T-cell (primary cell): Measurements from ENCODE around the gene EFHB. TPM values are rescaled to one million over a fixed set of nuclear protein-coding genes. Genes with fewer than 3 reads are reported as not detected.
A peak's percentile ranks its signal among the peaks of the same experiment; 100 is the strongest.
"Not testable (repeated sequence)": the region's sequence is repeated elsewhere in the genome, so short reads cannot be mapped to it uniquely, and the experiment has no call there.

Source experiments
- ATAC-seq, 4 experiments: fragments of 200-7000 bp in 3 of 4; fragments of 150-1000 bp in 1 of 4; cut with Tn5 transposase; replicated peaks in 1 of 4; 1 replicate in 3 of 4; 2 replicates in 1 of 4; pipeline ENCODE4 v1.10.0; 2021; ENCODE audit warnings: moderate library complexity in 3 of 4, mild to moderate bottlenecking in 2 of 4, moderate number of reproducible peaks in 1 of 4
- CTCF ChIA-PET, 2 donors: fragments of 300-600 bp; sonication (Branson Sonifier 250); formaldehyde crosslinking; loops; one replicate each; lab custom pipeline; 2022; ENCODE audit warnings: antibody characterized with exemption in 2 of 2; lab: Charles Lee
- POLR2A ChIA-PET, 2 donors: fragments of 300-600 bp; sonication (Branson Sonifier 250); formaldehyde crosslinking; loops; one replicate each; lab custom pipeline; 2022; ENCODE audit warnings: antibody characterized with exemption in 2 of 2; lab: Charles Lee
- DNase-seq, 35 experiments: peaks; one replicate each; pipeline versions ENCODE4 v3.0.0 to v3.0.0-alpha.2; 2013 to 2023
- H3K27ac ChIP-seq: one replicate; pipeline ENCODE4 v1.5.1; 2013; ENCODE audit warnings: low read length
- H3K27me3 ChIP-seq, 2 experiments: replicated peaks in 1 of 2; 1 replicate in 1 of 2; 2 replicates in 1 of 2; pipeline versions ENCODE4 v1.6.1 to v1.7.0; 2013; ENCODE audit warnings: low read length in 1 of 2, mixed read lengths in 1 of 2; ENCODE audit not compliant: control insufficient read depth in 2 of 2, insufficient read depth in 2 of 2; ENCODE audit errors: extremely low read depth in 1 of 2
- H3K36me3 ChIP-seq, 2 donors: 1 replicate in 1 of 2; 2 replicates in 1 of 2; pipeline versions ENCODE4 v1.6.1 to v1.7.0; 2013; ENCODE audit warnings: low read length in 1 of 2; ENCODE audit not compliant: control insufficient read depth in 2 of 2, insufficient read depth in 1 of 2; ENCODE audit errors: extremely low read depth in 1 of 2
- H3K4me1 ChIP-seq, 2 experiments: 1 replicate in 1 of 2; 2 replicates in 1 of 2; pipeline versions ENCODE4 v1.6.1 to v1.7.0; 2013; ENCODE audit warnings: low read length in 2 of 2, mixed read lengths in 1 of 2; ENCODE audit not compliant: insufficient read depth in 2 of 2, control insufficient read depth in 1 of 2; ENCODE audit errors: extremely low read depth in 1 of 2
- H3K4me3 ChIP-seq, 2 donors: 1 replicate in 1 of 2; 2 replicates in 1 of 2; pipeline versions ENCODE4 v1.5.1 to v1.7.0; 2013; ENCODE audit warnings: mild to moderate bottlenecking in 2 of 2, low read length in 1 of 2, moderate library complexity in 1 of 2; ENCODE audit not compliant: control insufficient read depth in 1 of 2; ENCODE audit errors: extremely low read depth in 1 of 2
- H3K9me3 ChIP-seq: 2 replicates; pipeline ENCODE4 v1.7.0; 2013
- H3K27ac Mint-ChIP-seq, 2 donors: one replicate each; pipeline ENCODE4 v1.8.0; 2020 to 2021; ENCODE audit warnings: mild to moderate bottlenecking in 2 of 2, mixed read lengths in 2 of 2
- H3K27me3 Mint-ChIP-seq, 2 donors: one replicate each; pipeline ENCODE4 v1.8.0; 2021 to 2022; ENCODE audit warnings: mixed read lengths in 2 of 2
- H3K36me3 Mint-ChIP-seq: one replicate; pipeline ENCODE4 v1.8.0; 2021; ENCODE audit warnings: mixed read lengths
- H3K4me1 Mint-ChIP-seq, 3 donors: one replicate each; pipeline ENCODE4 v1.8.0; 2020 to 2022; ENCODE audit warnings: mixed read lengths in 3 of 3, mild to moderate bottlenecking in 1 of 3
- H3K4me3 Mint-ChIP-seq, 3 donors: one replicate each; pipeline ENCODE4 v1.8.0; 2020 to 2022; ENCODE audit warnings: mild to moderate bottlenecking in 3 of 3, mixed read lengths in 3 of 3, moderate library complexity in 3 of 3
- H3K9me3 Mint-ChIP-seq, 3 donors: one replicate each; pipeline ENCODE4 v1.8.0; 2020 to 2022; ENCODE audit warnings: mixed read lengths in 3 of 3
- WGBS: methylation state at CpG from one replicate; pipeline ENCODE4 v1.1.5; 2013; ENCODE audit warnings: missing lambda C conversion rate; ENCODE audit not compliant: insufficient coverage; 5-methylcytosine and 5-hydroxymethylcytosine counted together
- total RNA-seq, 35 experiments: library from RNA in 6 of 35; stranded (reverse) in 6 of 35; fragments of 120-200 nt in 1 of 35; gene quantifications; one replicate each; pipeline versions ENCODE4 v1.2.1 to v1.2.4 and lab custom pipeline; 2013 to 2026

EFHB gene
- total RNA-seq, 5 donors from 2014 or later (not counting 1 experiment from before 2014, with no cell fraction given), result 0.95 to 1.8 (median 1.2) TPM; not detected in 1

DNA sequence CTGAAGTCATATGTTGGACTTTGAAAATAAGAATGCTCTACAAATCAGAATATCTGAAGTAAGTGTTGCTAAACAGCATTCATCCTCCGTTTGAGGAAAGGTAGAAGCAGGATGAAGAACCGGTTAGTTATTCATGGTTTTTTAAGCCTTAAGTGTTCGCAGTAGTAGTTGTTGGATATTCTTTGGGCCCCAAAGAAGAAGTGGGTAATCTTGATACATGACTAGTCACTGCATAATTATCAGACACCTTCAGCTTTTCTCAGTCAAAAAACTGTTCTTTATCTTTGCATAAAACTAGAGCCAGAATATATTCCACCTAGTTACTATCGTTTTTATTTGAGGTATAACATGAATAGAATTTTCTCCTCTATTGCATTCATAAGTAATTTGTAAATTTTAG, 26.7 kb upstream of the EFHB start:
- Mint-ChIP-seq H3K27me3 (no peaks in the 10 kb centered on the region), H3K4me3 (no peak overlapping the region), H3K4me1 (peaks cover 77 to 94% (median 90%) of the 10 kb centered on the region in 3 donors), H3K27ac (no peak overlapping the region), H3K9me3 (no peaks in the 10 kb centered on the region), H3K36me3 (peaks cover 36% of the 10 kb centered on the region)
- Histone ChIP-seq H3K27me3 (no peaks in the 10 kb centered on the region), H3K9me3 (no peaks in the 10 kb centered on the region), H3K4me1 (peaks cover 3 to 16% of the 10 kb centered on the region in 2 experiments), H3K4me3 (no peak overlapping the region), H3K27ac (no peak overlapping the region), H3K36me3 (peaks cover 2 to 12% of the 10 kb centered on the region in 2 donors)
- CTCF ChIA-PET, result no interaction called here
- DNase-seq (no peak), ATAC-seq (no peak)
- 88% methylated on average over 1 of the region's 4 CpGs for WGBS
- POLR2A ChIA-PET, result no interaction called here

GRCh38 chr3:19959505-19959904, 25.5 kb upstream of the EFHB start:
- Mint-ChIP-seq H3K36me3 (peaks cover 44% of the 10 kb centered on the region), H3K27ac (peak overlapping the region; percentile 39 to 43), H3K9me3 (no peaks in the 10 kb centered on the region), H3K27me3 (no peaks in the 10 kb centered on the region), H3K4me3 (no peak overlapping the region), H3K4me1 (peaks cover 78 to 94% (median 89%) of the 10 kb centered on the region in 3 donors)
- ChIA-PET CTCF (no interaction called here), POLR2A (no interaction called here)
- DNase-seq, result no peak
- H3K4me3 ChIP-seq, result no peak overlapping the region
- no peak for ATAC-seq
- peaks cover 3 to 21% of the 10 kb centered on the region in 2 experiments for H3K4me1 ChIP-seq
- H3K36me3 ChIP-seq, result peaks cover 0 to 15% of the 10 kb centered on the region in 2 donors
- H3K9me3 ChIP-seq, result no peaks in the 10 kb centered on the region
- 100% methylated on average over 1 of the region's 4 CpGs for WGBS
- H3K27ac ChIP-seq, result no peak overlapping the region
- no peaks in the 10 kb centered on the region for H3K27me3 ChIP-seq

GRCh38 chr3:19957354-19957753, 23.3 kb upstream of the EFHB start:
- CTCF ChIA-PET, H3K27ac Mint-ChIP-seq, H3K27ac ChIP-seq, H3K27me3 ChIP-seq, DNase-seq, H3K4me3 ChIP-seq, H3K9me3 ChIP-seq, H3K9me3 Mint-ChIP-seq, ATAC-seq, H3K4me3 Mint-ChIP-seq, H3K27me3 Mint-ChIP-seq: not testable (repeated sequence)
- H3K36me3 Mint-ChIP-seq, result peaks cover 49% of the 10 kb centered on the region
- H3K4me1 Mint-ChIP-seq, result peaks cover 69 to 89% (median 83%) of the 10 kb centered on the region in 3 donors
- POLR2A ChIA-PET, result interaction anchor here (0.5 to 1.4 kb wide), 4 partner anchors 9 to 24 kb away, joined by 3 to 5 read pairs (median 4); no protein-coding TSS in a partner anchor
- Histone ChIP-seq H3K36me3 (peaks cover 0 to 21% of the 10 kb centered on the region in 2 donors), H3K4me1 (peaks cover 3 to 24% of the 10 kb centered on the region in 2 experiments)
- WGBS, result no CpG with 5 or more reads among the region's 9 CpGs

GRCh38 chr3:19954676-19955075, 20.7 kb upstream of the EFHB start:
- Histone ChIP-seq H3K4me1 (peaks cover 5 to 30% of the 10 kb centered on the region in 2 experiments), H3K9me3 (no peaks in the 10 kb centered on the region), H3K36me3 (peaks cover 0 to 31% of the 10 kb centered on the region in 2 donors), H3K27ac (no peak overlapping the region), H3K4me3 (no peak overlapping the region), H3K27me3 (no peaks in the 10 kb centered on the region)
- ATAC-seq, result no peak
- ChIA-PET CTCF (no interaction called here), POLR2A (interaction anchor here in 1 of 2 donors (0.6 kb wide), 1 partner anchor 13 kb away, joined by 3 read pairs; no protein-coding TSS in a partner anchor)
- WGBS, result 100% methylated on average over 1 of the region's 4 CpGs
- DNase-seq, result no peak
- H3K27ac Mint-ChIP-seq, result no peak overlapping the region
- peaks cover 45% of the 10 kb centered on the region for H3K36me3 Mint-ChIP-seq
- H3K4me3 Mint-ChIP-seq, result no peak overlapping the region
- H3K4me1 Mint-ChIP-seq, result peaks cover 68 to 84% (median 78%) of the 10 kb centered on the region in 3 donors
- H3K27me3 Mint-ChIP-seq, result no peaks in the 10 kb centered on the region
- H3K9me3 Mint-ChIP-seq, result no peaks in the 10 kb centered on the region

DNA sequence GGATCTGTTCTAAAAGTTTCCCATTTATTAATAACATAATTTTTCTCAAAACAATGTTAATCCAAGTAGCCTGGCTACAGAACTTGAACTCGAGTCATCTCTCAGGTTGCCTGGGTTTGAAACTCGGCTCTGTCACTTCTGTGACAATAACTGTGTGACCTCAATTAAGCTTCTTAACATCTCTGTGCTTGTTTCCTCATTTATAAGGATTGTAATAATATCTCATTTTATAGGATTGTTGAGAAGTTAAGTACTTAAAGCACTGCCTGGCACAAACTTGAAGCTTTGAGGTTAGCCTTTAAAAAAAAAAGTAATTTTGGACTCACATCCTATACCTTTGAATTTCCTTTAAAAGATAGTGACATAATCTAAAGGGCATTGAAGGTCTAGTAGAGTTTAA, 16.3 kb upstream of the EFHB start:
- Histone ChIP-seq H3K4me1 (peaks cover 13 to 31% of the 10 kb centered on the region in 2 experiments), H3K4me3 (no peak overlapping the region), H3K9me3 (no peaks in the 10 kb centered on the region), H3K36me3 (peaks cover 0 to 18% of the 10 kb centered on the region in 2 donors), H3K27me3 (no peaks in the 10 kb centered on the region), H3K27ac (no peak overlapping the region)
- no peak overlapping the region for H3K27ac Mint-ChIP-seq
- WGBS, result 73% methylated on average over 2 of the region's 2 CpGs
- ChIA-PET POLR2A (interaction anchor here (0.7 to 1.2 kb wide), 3 partner anchors 92 to 236 kb away, joined by 3 to 7 read pairs (median 4); partner anchors contain the start of gene SGO1 (in 2 of the 2)), CTCF (interaction anchor here in 1 of 2 donors (0.6 kb wide), 1 partner anchor 154 kb away, joined by 3 read pairs; no protein-coding TSS in a partner anchor)
- H3K9me3 Mint-ChIP-seq, result no peaks in the 10 kb centered on the region
- H3K4me3 Mint-ChIP-seq, result no peak overlapping the region
- peaks cover 27% of the 10 kb centered on the region for H3K36me3 Mint-ChIP-seq
- no peak for ATAC-seq
- no peak for DNase-seq
- H3K4me1 Mint-ChIP-seq, result peaks cover 70 to 78% (median 71%) of the 10 kb centered on the region in 3 donors
- no peaks in the 10 kb centered on the region for H3K27me3 Mint-ChIP-seq

DNA sequence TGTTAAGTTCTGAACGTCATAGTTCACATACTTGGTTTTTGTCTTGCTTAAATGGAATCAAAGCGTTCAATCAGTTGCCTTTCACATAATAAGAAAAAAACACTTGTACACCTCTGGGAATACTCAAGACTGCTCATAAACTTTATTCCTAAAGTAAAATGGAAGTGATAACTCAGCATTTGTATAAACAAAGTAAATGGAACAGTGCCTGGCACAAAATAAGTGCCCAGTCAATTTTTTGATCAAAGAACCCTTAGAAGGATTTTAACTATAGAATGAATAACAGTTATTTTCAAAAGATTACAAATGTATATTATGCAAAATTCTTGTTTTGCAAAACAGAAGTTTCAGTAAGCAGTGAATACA, 14.2 kb upstream of the EFHB start:
- Histone ChIP-seq H3K4me3 (peak overlapping the region in 1 of 2 donors; percentile 98), H3K9me3 (no peaks in the 10 kb centered on the region), H3K4me1 (peaks cover 13 to 23% of the 10 kb centered on the region in 2 experiments), H3K27me3 (no peaks in the 10 kb centered on the region), H3K27ac (peak overlapping the region; percentile 96), H3K36me3 (peaks cover 0 to 11% of the 10 kb centered on the region in 2 donors)
- no peaks in the 10 kb centered on the region for H3K9me3 Mint-ChIP-seq
- peak overlapping the region; percentile 97 to 99 for H3K27ac Mint-ChIP-seq
- no CpG with 5 or more reads among the region's 2 CpGs for WGBS
- ChIA-PET POLR2A (interaction anchor here (0.6 to 1.1 kb wide), 6 partner anchors 9 to 248 kb away, joined by 3 to 13 read pairs (median 6); partner anchors contain the start of genes KAT2B (in 1 of the 2) and SGO1 (in 1 of the 2)), CTCF (interaction anchor here (0.6 to 1.3 kb wide), 3 partner anchors 43 to 133 kb away, joined by 3 read pairs; partner anchors contain the start of gene KAT2B (in 1 of the 2))
- DNase-seq (no peak), ATAC-seq (no peak)
- H3K4me1 Mint-ChIP-seq, result peaks cover 54 to 67% (median 62%) of the 10 kb centered on the region in 3 donors
- peak overlapping the region; percentile 95 to 100 (median 99) for H3K4me3 Mint-ChIP-seq
- H3K27me3 Mint-ChIP-seq, result no peaks in the 10 kb centered on the region
- peaks cover 17% of the 10 kb centered on the region for H3K36me3 Mint-ChIP-seq
